Measurements from ENCODE around the gene VPS50. TPM values are rescaled to one million over a fixed set of nuclear protein-coding genes. Genes with fewer than 3 reads are reported as not detected.

The VPS50 gene
- total RNA-seq, 1 experiment from 2014 or later, result 15.1 TPM

DNA sequence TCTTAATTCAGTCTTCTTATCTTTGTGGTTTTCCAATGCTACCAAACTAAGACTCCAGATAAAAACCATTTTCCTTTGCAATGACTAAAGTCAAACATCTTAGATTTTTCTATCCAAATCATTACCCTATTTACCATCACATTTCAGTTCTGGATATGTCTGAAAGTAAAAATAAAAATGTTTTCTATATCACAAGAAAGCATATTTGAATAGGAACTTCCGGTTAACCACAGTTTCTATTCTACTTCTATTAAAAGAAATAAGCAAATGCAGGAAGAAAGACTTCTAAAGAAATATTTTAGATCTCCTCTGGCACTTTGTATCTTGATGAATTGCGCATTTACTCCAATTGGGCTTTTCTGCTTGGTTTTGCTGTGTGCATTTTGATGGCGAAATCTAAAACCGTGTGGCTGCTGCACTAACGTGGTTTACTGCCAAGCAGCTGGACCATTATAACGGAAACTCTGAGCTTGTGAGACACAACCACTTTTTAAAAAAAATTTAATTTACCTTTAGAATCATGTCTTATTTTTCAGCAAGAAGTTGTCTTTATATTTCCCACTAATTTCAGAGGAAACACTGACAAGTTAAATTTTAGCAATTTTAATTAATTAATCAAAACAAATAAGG, 146.1 kb downstream of the VPS50 start:
- H3K4me3 ChIP-seq (replicated peaks in 1 of 2; ENCODE audit: low read depth in 1 of 2, low read length in 2 of 2), result no peak overlapping the region
- H3K36me3 ChIP-seq (ENCODE audit: control insufficient read depth in 1 of 2, insufficient read depth in 2 of 2, low read length in 2 of 2), result no peaks in the 10 kb centered on the region
- no peak overlapping the region for H3K27ac ChIP-seq (ENCODE audit: low read depth, low read length)
- ChIA-PET CTCF (no interaction called here), POLR2A (no interaction called here), RAD21 (ENCODE audit: low non-redundant PET in 1 of 2, low total read pairs in 2 of 2, uncharacterized antibody in 2 of 2, unreplicated experiment in 2 of 2) (no interaction called here)
- H3K9ac ChIP-seq (ENCODE audit: low read length), result no peak overlapping the region
- no peaks in the 10 kb centered on the region for H4K20me1 ChIP-seq (ENCODE audit: insufficient read depth)
- no peak for ATAC-seq
- H3K9me3 ChIP-seq (ENCODE audit: control insufficient read depth in 1 of 2, insufficient read depth in 1 of 2, low read depth in 1 of 2, low read length in 2 of 2), result no peaks in the 10 kb centered on the region
- no peaks in the 10 kb centered on the region for H3K4me1 ChIP-seq (ENCODE audit: control insufficient read depth in 1 of 2, insufficient read depth in 2 of 2, low read length in 2 of 2)
- TF ChIP-seq RAD21 (IDR thresholded peaks at IDR 0.05; ENCODE audit: low read depth), result no peak
- no peak for TF ChIP-seq ELF1 (IDR thresholded peaks at IDR 0.05; ENCODE audit: borderline replicate concordance, low read depth)
- no peak for TF ChIP-seq POLR2A (IDR thresholded peaks at IDR 0.05; ENCODE audit: borderline replicate concordance, extremely low read depth, insufficient read depth, insufficient read length)
- no peak for TF ChIP-seq FOSL1 (IDR thresholded peaks at IDR 0.05; ENCODE audit: low read depth)
- TF ChIP-seq, protein P1, sequence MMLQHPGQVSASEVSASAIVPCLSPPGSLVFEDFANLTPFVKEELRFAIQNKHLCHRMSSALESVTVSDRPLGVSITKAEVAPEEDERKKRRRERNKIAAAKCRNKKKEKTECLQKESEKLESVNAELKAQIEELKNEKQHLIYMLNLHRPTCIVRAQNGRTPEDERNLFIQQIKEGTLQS (IDR thresholded peaks at IDR 0.05), result no peak
- no peak for TF ChIP-seq JUND (IDR thresholded peaks at IDR 0.05)
- TF ChIP-seq, protein P2, sequence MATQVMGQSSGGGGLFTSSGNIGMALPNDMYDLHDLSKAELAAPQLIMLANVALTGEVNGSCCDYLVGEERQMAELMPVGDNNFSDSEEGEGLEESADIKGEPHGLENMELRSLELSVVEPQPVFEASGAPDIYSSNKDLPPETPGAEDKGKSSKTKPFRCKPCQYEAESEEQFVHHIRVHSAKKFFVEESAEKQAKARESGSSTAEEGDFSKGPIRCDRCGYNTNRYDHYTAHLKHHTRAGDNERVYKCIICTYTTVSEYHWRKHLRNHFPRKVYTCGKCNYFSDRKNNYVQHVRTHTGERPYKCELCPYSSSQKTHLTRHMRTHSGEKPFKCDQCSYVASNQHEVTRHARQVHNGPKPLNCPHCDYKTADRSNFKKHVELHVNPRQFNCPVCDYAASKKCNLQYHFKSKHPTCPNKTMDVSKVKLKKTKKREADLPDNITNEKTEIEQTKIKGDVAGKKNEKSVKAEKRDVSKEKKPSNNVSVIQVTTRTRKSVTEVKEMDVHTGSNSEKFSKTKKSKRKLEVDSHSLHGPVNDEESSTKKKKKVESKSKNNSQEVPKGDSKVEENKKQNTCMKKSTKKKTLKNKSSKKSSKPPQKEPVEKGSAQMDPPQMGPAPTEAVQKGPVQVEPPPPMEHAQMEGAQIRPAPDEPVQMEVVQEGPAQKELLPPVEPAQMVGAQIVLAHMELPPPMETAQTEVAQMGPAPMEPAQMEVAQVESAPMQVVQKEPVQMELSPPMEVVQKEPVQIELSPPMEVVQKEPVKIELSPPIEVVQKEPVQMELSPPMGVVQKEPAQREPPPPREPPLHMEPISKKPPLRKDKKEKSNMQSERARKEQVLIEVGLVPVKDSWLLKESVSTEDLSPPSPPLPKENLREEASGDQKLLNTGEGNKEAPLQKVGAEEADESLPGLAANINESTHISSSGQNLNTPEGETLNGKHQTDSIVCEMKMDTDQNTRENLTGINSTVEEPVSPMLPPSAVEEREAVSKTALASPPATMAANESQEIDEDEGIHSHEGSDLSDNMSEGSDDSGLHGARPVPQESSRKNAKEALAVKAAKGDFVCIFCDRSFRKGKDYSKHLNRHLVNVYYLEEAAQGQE (IDR thresholded peaks at IDR 0.05; ENCODE audit: low read depth), result no peak
- no peak for TF ChIP-seq ZBTB33 (IDR thresholded peaks at IDR 0.05; ENCODE audit: extremely low read depth, insufficient replicate concordance, low read length)
- TF ChIP-seq CEBPB (IDR thresholded peaks at IDR 0.05; ENCODE audit: low read depth), result no peak
- TF ChIP-seq ZNF274 (IDR thresholded peaks at IDR 0.05; ENCODE audit: low read depth, low read length), result no peak
- no peak for TF ChIP-seq CBX3 (IDR thresholded peaks at IDR 0.05; ENCODE audit: low read depth)
- no peak for TF ChIP-seq CTCF (IDR thresholded peaks at IDR 0.05 in 2 of 3, conservative IDR thresholded peaks at IDR 0.05 in 1 of 3; ENCODE audit: borderline replicate concordance in 1 of 3, insufficient read depth in 1 of 3, low read depth in 2 of 3, low read length in 2 of 3)
- TF ChIP-seq TCF7L2 (IDR thresholded peaks at IDR 0.05; ENCODE audit: borderline replicate concordance, extremely low read depth, insufficient read depth, insufficient read length), result no peak
- TF ChIP-seq EGR1 (IDR thresholded peaks at IDR 0.05; ENCODE audit: low read depth), result no peak
- TF ChIP-seq SRF (IDR thresholded peaks at IDR 0.05; ENCODE audit: low read depth), result no peak
- no peak for TF ChIP-seq EZH2phosphoT487 (IDR thresholded peaks at IDR 0.05; ENCODE audit: borderline replicate concordance)
- H3K9me2 ChIP-seq (ENCODE audit: insufficient read depth), result no peaks in the 10 kb centered on the region
- intact Hi-C loops (cut with micrococcal nuclease), result no loop called here
- no peak overlapping the region for H3K4me2 ChIP-seq (ENCODE audit: low read length)
- DNase-seq (ENCODE audit: low read depth, low spot score), result no peak
- no peak overlapping the region for H2AFZ ChIP-seq (ENCODE audit: low read depth, low read length, poor library complexity, severe bottlenecking)
- no peaks in the 10 kb centered on the region for H3K27me3 ChIP-seq (ENCODE audit: insufficient read depth, low read length)
- H3K79me2 ChIP-seq (ENCODE audit: insufficient read depth, low read length), result no peaks in the 10 kb centered on the region
- BruUV-seq (replicated peaks), result no TSS peak
